Smooth muscle cell (in vitro differentiated cells): Measurements from ENCODE around the gene GLIS2. TPM values are rescaled to one million over a fixed set of nuclear protein-coding genes. Genes with fewer than 3 reads are reported as not detected.
A peak's percentile ranks its signal among the peaks of the same experiment; 100 is the strongest.

Source experiments
- DNase-seq: peaks from one replicate; lab custom pipeline; 2025; ENCODE audit not compliant: unreplicated experiment; lab: John Stamatoyannopoulos, UW
- H2AFZ ChIP-seq: fragments of 200-600 bp; sonication (generic); 2 replicates; pipeline ENCODE4 v1.6.0; 2016; ENCODE audit warnings: antibody characterized with exemption, low read depth, mild to moderate bottlenecking
- H3F3A ChIP-seq: fragments of 200-600 bp; sonication (generic); 2 replicates; pipeline ENCODE4 v1.6.0; 2017; ENCODE audit warnings: antibody characterized with exemption, low read depth
- H3K27ac ChIP-seq: fragments of 200-600 bp; sonication (generic); 2 replicates; pipeline ENCODE4 v1.5.1; 2016; ENCODE audit warnings: low read depth, mild to moderate bottlenecking
- H3K27me3 ChIP-seq: fragments of 200-600 bp; sonication (generic); 2 replicates; pipeline ENCODE4 v1.6.1; 2016; ENCODE audit warnings: low read depth, mild to moderate bottlenecking
- H3K36me3 ChIP-seq: fragments of 200-600 bp; sonication (generic); 2 replicates; pipeline ENCODE4 v1.5.1; 2016; ENCODE audit warnings: low read depth
- H3K4me1 ChIP-seq: fragments of 200-600 bp; sonication (generic); 2 replicates; pipeline ENCODE4 v1.5.1; 2016; ENCODE audit warnings: low read depth
- H3K4me2 ChIP-seq: fragments of 200-600 bp; sonication (generic); 2 replicates; pipeline ENCODE4 v1.6.0; 2016; ENCODE audit warnings: mild to moderate bottlenecking
- H3K4me3 ChIP-seq: fragments of 200-600 bp; sonication (generic); 2 replicates; pipeline ENCODE4 v1.5.1; 2016; ENCODE audit warnings: mild to moderate bottlenecking
- H3K79me2 ChIP-seq: fragments of 200-600 bp; sonication (generic); 2 replicates; pipeline ENCODE4 v1.6.0; 2016; ENCODE audit warnings: low read depth, mild to moderate bottlenecking
- H3K9ac ChIP-seq: fragments of 200-600 bp; sonication (generic); 2 replicates; pipeline ENCODE4 v1.6.0; 2016; ENCODE audit warnings: low read depth
- H3K9me3 ChIP-seq: fragments of 200-600 bp; sonication (generic); replicated peaks from 2 replicates; pipeline ENCODE4 v1.5.1; 2016; ENCODE audit warnings: low read depth
- H4K20me1 ChIP-seq: fragments of 200-600 bp; sonication (generic); 2 replicates; pipeline ENCODE4 v1.6.0; 2016; ENCODE audit warnings: low read depth
- WGBS: methylation state at CpG from one replicate; pipeline ENCODE4 v1.1.7; 2016; ENCODE audit warnings: low lambda C conversion rate; 5-methylcytosine and 5-hydroxymethylcytosine counted together
- polyA plus RNA-seq: library from polyadenylated mRNA; unstranded; fragments of >200 nt; fragmentation: Nextera tagmentation; extraction: Ambion mirVana; gene quantifications from 2 replicates; pipeline ENCODE4 v1.2.1, GENCODE V29; 2016
- total RNA-seq: library from RNA; depleted of rRNA; stranded (reverse); fragments of >200 nt; gene quantifications from 2 replicates; pipeline ENCODE4 v1.2.3, GENCODE V29; 2014
- TF ChIP-seq, protein P1 (sequence below): fragments of 200-600 bp; sonication (generic); IDR thresholded peaks from 2 replicates; pipeline ENCODE4 v1.5.1; 2017; ENCODE audit warnings: borderline replicate concordance, mild to moderate bottlenecking, antibody characterized with exemption; ENCODE audit not compliant: insufficient read depth, poor library complexity, severe bottlenecking

Gene GLIS2
- total and polyA plus RNA-seq, 2 experiments from 2014 or later, result 2.8 to 9.2 TPM

DNA sequence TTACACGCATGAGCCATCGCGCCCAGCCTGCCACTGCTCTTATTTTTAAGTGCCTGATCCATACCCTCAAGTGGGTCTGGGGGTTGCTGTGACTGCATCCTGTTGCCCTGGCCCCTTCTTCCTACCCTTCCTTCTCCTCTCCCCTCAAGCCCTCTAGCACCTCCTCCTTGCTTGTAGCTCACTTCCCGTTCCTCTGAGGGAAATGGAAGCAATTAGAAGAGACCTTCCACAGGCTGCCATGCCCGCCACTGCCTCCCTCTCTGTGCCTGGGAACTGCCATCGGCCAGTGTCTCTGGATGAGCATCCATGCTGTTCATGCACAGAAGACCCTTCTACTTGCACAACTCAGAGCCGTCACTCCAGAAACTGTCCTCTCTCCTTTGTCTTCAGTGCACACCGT lies 32.4 kb upstream of the GLIS2 start:
- Histone ChIP-seq H3K9ac (no peak overlapping the region), H3K4me3 (no peak overlapping the region), H3K27ac (no peak overlapping the region), H4K20me1 (no peaks in the 10 kb centered on the region), H3K27me3 (no peaks in the 10 kb centered on the region), H3K36me3 (no peaks in the 10 kb centered on the region), H3K4me1 (no peaks in the 10 kb centered on the region), H3K4me2 (no peak overlapping the region), H3K79me2 (no peaks in the 10 kb centered on the region), H3K9me3 (no peaks in the 10 kb centered on the region), H3F3A (no peaks in the 10 kb centered on the region), H2AFZ (no peak overlapping the region)
- 90% methylated on average over 8 of the region's 8 CpGs for WGBS
- TF ChIP-seq, protein P1, sequence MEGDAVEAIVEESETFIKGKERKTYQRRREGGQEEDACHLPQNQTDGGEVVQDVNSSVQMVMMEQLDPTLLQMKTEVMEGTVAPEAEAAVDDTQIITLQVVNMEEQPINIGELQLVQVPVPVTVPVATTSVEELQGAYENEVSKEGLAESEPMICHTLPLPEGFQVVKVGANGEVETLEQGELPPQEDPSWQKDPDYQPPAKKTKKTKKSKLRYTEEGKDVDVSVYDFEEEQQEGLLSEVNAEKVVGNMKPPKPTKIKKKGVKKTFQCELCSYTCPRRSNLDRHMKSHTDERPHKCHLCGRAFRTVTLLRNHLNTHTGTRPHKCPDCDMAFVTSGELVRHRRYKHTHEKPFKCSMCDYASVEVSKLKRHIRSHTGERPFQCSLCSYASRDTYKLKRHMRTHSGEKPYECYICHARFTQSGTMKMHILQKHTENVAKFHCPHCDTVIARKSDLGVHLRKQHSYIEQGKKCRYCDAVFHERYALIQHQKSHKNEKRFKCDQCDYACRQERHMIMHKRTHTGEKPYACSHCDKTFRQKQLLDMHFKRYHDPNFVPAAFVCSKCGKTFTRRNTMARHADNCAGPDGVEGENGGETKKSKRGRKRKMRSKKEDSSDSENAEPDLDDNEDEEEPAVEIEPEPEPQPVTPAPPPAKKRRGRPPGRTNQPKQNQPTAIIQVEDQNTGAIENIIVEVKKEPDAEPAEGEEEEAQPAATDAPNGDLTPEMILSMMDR, result no peak
- DNase-seq, result no peak

DNA sequence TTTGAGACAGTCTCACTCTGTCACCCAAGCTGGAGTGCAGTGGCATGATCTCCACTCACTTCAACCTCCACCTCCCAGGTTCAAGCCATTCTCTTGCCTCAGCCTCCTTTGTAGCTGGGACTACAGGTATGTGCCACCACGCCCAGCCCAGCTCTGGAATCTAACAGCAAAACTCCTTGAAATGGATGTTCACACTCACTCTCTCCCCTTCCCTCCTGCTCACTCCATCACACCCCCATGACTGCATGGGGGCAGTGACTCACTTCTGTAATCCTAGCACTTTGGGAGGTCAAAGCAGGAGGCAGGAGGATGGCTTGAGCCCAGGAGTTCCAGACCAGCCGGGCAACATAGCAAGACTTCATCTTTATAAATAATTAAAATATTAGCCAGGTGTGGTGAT lies 31.9 kb upstream of the GLIS2 start:
- no peak overlapping the region for H3K27ac ChIP-seq
- H2AFZ ChIP-seq, result no peak overlapping the region
- peaks cover 3% of the 10 kb centered on the region for H3K4me1 ChIP-seq
- no peaks in the 10 kb centered on the region for H3K79me2 ChIP-seq
- DNase-seq, result no peak
- H3K9me3 ChIP-seq, result no peaks in the 10 kb centered on the region
- no peak overlapping the region for H3K4me3 ChIP-seq
- H3K4me2 ChIP-seq, result no peak overlapping the region
- H3K9ac ChIP-seq, result no peak overlapping the region
- no peaks in the 10 kb centered on the region for H3F3A ChIP-seq
- H4K20me1 ChIP-seq, result no peaks in the 10 kb centered on the region
- no peaks in the 10 kb centered on the region for H3K36me3 ChIP-seq
- WGBS, result 88% methylated on average over 2 of the region's 2 CpGs
- TF ChIP-seq, protein P1, result no peak
- no peaks in the 10 kb centered on the region for H3K27me3 ChIP-seq

DNA sequence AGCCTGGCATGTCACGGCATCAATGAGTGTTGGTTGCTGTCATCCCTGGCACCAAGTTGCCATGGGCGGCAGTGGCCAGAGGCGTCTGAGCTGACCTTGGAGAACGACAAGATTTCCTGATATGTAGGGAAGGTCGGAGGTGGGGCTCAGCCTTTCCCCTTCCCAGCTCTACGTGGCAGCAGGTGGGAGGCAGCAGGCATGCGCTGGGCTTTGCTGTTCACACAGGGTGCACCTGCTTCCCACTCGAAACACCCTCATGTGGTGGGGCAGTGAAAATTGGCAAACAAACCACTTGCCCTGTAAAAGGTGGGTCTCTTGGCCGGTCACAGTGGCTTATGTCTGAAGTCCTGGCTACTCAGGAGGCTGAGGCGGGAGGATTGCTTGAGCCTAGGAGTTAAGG lies 30.7 kb upstream of the GLIS2 start:
- TF ChIP-seq, protein P1, result no peak
- H3K4me3 ChIP-seq, result no peak overlapping the region
- H3K79me2 ChIP-seq, result no peaks in the 10 kb centered on the region
- no peak overlapping the region for H2AFZ ChIP-seq
- H3K36me3 ChIP-seq, result no peaks in the 10 kb centered on the region
- WGBS, result 86% methylated on average over 10 of the region's 10 CpGs
- no peaks in the 10 kb centered on the region for H3F3A ChIP-seq
- H3K9me3 ChIP-seq, result no peaks in the 10 kb centered on the region
- H3K27me3 ChIP-seq, result no peaks in the 10 kb centered on the region
- no peak for DNase-seq
- H3K27ac ChIP-seq, result no peak overlapping the region
- peaks cover 3% of the 10 kb centered on the region for H3K4me1 ChIP-seq
- H4K20me1 ChIP-seq, result no peaks in the 10 kb centered on the region
- no peak overlapping the region for H3K9ac ChIP-seq
- H3K4me2 ChIP-seq, result no peak overlapping the region

DNA sequence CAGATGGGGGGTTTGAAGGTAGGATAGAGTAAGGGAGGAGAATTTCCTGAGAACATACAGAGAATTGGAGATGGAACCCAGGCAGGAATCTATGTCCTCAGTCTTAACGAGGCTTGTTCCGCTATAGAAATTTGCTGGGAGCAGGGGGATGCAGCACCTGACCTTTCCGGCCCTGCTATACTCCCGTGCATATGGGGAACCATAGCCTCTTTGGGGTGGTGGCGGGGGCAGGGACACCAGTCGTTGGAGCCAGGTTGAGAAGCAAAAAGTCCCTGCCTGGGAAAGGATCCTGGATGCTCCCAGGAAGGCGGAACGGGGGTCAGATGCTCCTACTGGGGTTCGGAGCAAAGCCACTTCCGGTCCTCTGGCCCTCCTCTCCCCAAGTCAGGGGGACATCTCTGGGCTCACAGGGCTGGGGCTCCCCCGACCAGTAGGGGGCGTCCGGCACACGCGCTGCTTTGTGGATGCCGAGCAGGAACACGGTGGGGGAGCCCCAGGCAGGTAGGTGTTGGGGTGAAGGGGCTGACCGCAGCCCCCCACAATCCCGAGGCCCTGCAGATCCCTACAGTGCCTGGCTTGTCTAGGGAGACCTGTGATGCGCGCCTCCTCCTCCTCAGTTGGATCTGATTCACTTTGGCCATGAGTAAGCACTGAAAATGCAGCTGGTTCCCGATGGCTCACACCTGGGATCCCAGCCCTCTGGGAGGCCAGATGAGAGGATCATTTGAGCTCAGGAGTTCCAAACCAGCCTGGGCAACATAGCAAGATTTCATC lies 27.5 kb upstream of the GLIS2 start:
- no peak overlapping the region for H2AFZ ChIP-seq

More for the DNA sequence above, 27.5 kb upstream of the GLIS2 start:
- WGBS, result 25% methylated on average over 22 of the region's 22 CpGs
- H3K4me2 ChIP-seq, result peak overlapping the region; percentile 18
- H3F3A ChIP-seq, result no peaks in the 10 kb centered on the region
- no peak overlapping the region for H3K4me3 ChIP-seq
- no peak overlapping the region for H3K27ac ChIP-seq
- peaks cover 9% of the 10 kb centered on the region for H3K4me1 ChIP-seq
- H3K79me2 ChIP-seq, result no peaks in the 10 kb centered on the region
- TF ChIP-seq, protein P1, result peak; percentile 89
- H3K27me3 ChIP-seq, result no peaks in the 10 kb centered on the region
- no peaks in the 10 kb centered on the region for H3K36me3 ChIP-seq
- H3K9ac ChIP-seq, result no peak overlapping the region
- peak; percentile 18 for DNase-seq
- H4K20me1 ChIP-seq, result no peaks in the 10 kb centered on the region
- no peaks in the 10 kb centered on the region for H3K9me3 ChIP-seq
